Upper lobe of right lung (tissue), 1 donor: ENCODE results near the gene CAB39L. TPM values are rescaled to one million over a fixed set of nuclear protein-coding genes. Genes with fewer than 3 reads are reported as not detected.
A peak's percentile ranks its signal among the peaks of the same experiment; 100 is the strongest.

ENCODE experiments used
- ATAC-seq: fragments of 200-7000 bp; cut with Tn5 transposase; one replicate; pipeline ENCODE4 v1.9.1; 2020; ENCODE audit warnings: mild to moderate bottlenecking, moderate library complexity
- DNase-seq: peaks from one replicate; pipeline ENCODE4 v3.0.0-alpha.2; 2020
- H3K27ac ChIP-seq: fragments of 200-600 bp; one replicate; pipeline ENCODE4 v1.8.0; 2022
- H3K27me3 ChIP-seq: fragments of 200-600 bp; one replicate; pipeline ENCODE4 v1.8.0; 2022; ENCODE audit warnings: mild to moderate bottlenecking
- H3K36me3 ChIP-seq: fragments of 200-600 bp; one replicate; pipeline ENCODE4 v1.8.0; 2022
- H3K4me1 ChIP-seq: fragments of 200-600 bp; one replicate; pipeline ENCODE4 v1.8.0; 2022
- H3K4me3 ChIP-seq: fragments of 200-600 bp; one replicate; pipeline ENCODE4 v1.8.0; 2022; ENCODE audit warnings: mild to moderate bottlenecking
- H3K9me3 ChIP-seq: fragments of 200-600 bp; one replicate; pipeline ENCODE4 v1.8.0; 2022
- CTCF ChIP-seq: fragments of 200-600 bp; IDR thresholded peaks from one replicate; pipeline ENCODE4 v1.8.0; 2022; ENCODE audit warnings: antibody characterized with exemption
- intact Hi-C: fragments of 100-400 bp; cut with DNase I; formaldehyde crosslinking; loops from one replicate; pipeline ENCODE4 v1.11.0; 2022
- total RNA-seq: library from RNA; stranded (reverse); fragmentation: NEBNext Ultra II Directional; extraction: Animal tissue kit (Norgen Biotek cat#: 25700); gene quantifications from one replicate; pipeline ENCODE4 v1.2.1, GENCODE V29; 2021
- donor health status: DM: no; HTN: yes; CAD: no; lungs with severe emphysema.

CAB39L gene
- total RNA-seq, 1 donor from 2014 or later: 18.0 TPM

- no peak overlapping the region for H3K4me3 ChIP-seq
- H3K4me1 ChIP-seq: no peaks in the 10 kb centered on the region
- ATAC-seq: no peak
- DNase-seq: no peak
- H3K9me3 ChIP-seq: no peaks in the 10 kb centered on the region
- peaks cover 82% of the 10 kb centered on the region for H3K36me3 ChIP-seq
- no peak for TF ChIP-seq CTCF
- H3K27me3 ChIP-seq: no peaks in the 10 kb centered on the region
- intact Hi-C loops: no loop called here
- H3K27ac ChIP-seq: no peak overlapping the region
Observed at GRCh38 chr13:49466292-49466838, 22.5 kb upstream of the CAB39L start.

GRCh38 chr13:49464621-49465325 is 20.9 kb upstream of the CAB39L start:
- peak; percentile 39 for ATAC-seq
- Histone ChIP-seq H3K4me1 (no peaks in the 10 kb centered on the region), H3K4me3 (no peak overlapping the region), H3K36me3 (peaks cover 74% of the 10 kb centered on the region), H3K9me3 (no peaks in the 10 kb centered on the region), H3K27ac (no peak overlapping the region), H3K27me3 (no peaks in the 10 kb centered on the region)
- intact Hi-C loops: no loop called here
- no peak for TF ChIP-seq CTCF
- DNase-seq: no peak

GRCh38 chr13:49464085-49464484 is 20.2 kb upstream of the CAB39L start:
- Histone ChIP-seq H3K27me3 (no peaks in the 10 kb centered on the region), H3K4me3 (no peak overlapping the region), H3K27ac (no peak overlapping the region), H3K9me3 (no peaks in the 10 kb centered on the region), H3K4me1 (no peaks in the 10 kb centered on the region), H3K36me3 (peaks cover 69% of the 10 kb centered on the region)
- intact Hi-C loops: no loop called here
- no peak for ATAC-seq
- DNase-seq: no peak
- TF ChIP-seq CTCF: no peak

- ATAC-seq: no peak
- Histone ChIP-seq H3K4me1 (peaks cover 5% of the 10 kb centered on the region), H3K36me3 (peaks cover 35% of the 10 kb centered on the region), H3K27me3 (no peaks in the 10 kb centered on the region), H3K4me3 (no peak overlapping the region), H3K27ac (no peak overlapping the region), H3K9me3 (no peaks in the 10 kb centered on the region)
- no peak for DNase-seq
- intact Hi-C loops: no loop called here
- no peak for TF ChIP-seq CTCF
Observed at GRCh38 chr13:49459580-49459979, 15.7 kb upstream of the CAB39L start.

GRCh38 chr13:49457221-49457620 is 13.4 kb upstream of the CAB39L start:
- Histone ChIP-seq H3K4me1 (peaks cover 5% of the 10 kb centered on the region), H3K9me3 (no peaks in the 10 kb centered on the region), H3K27me3 (no peaks in the 10 kb centered on the region), H3K4me3 (no peak overlapping the region), H3K36me3 (peaks cover 15% of the 10 kb centered on the region), H3K27ac (no peak overlapping the region)
- intact Hi-C loops: no loop called here
- DNase-seq: no peak
- TF ChIP-seq CTCF: no peak
- no peak for ATAC-seq
